ENCODE measurements around the gene B4GALT4.

GRCh38 chr3:119234610-119235009 lies 6.1 kb downstream of the B4GALT4 start:
- TF ChIP-seq GATA2 (IDR thresholded peaks at IDR 0.05; ENCODE audit: low read depth, low read length): no peak
- TF ChIP-seq GATA3 (IDR thresholded peaks at IDR 0.05; ENCODE audit: low read depth, low read length): no peak

Data from SH-SY5Y (cell line).